DMS114 treated with DMSO at 0.1 percent for 48 hours (cell line): Measurements from ENCODE around the gene PTPN22.
"Not testable (repeated sequence)": the region's sequence is repeated elsewhere in the genome, so short reads cannot be mapped to it uniquely, and the experiment has no call there.

Experiments
- DNase-seq: peaks from one replicate; lab custom pipeline; 2025; ENCODE audit not compliant: unreplicated experiment; lab: John Stamatoyannopoulos, UW

PTPN22 gene

DNA sequence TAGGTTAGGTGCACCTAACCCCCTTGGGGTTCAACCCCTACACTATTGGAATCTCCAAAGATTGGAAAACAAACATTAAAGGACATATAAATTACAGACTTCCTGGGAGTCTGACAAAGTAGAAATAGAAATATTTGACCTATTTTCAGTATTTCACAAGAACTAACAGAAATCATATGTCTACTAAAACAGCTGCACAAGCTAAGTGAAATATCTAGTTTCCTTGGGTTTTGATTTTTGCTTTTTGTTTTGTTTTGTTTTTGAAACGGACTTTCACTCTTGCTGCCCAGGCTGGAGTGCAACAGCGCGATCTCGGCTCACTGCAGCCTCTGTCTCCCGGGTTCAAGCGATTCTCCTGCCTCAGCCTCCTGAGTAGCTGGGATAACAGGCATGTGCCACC, 18.8 kb downstream of the PTPN22 start:
- DNase-seq = not testable (repeated sequence)

DNA sequence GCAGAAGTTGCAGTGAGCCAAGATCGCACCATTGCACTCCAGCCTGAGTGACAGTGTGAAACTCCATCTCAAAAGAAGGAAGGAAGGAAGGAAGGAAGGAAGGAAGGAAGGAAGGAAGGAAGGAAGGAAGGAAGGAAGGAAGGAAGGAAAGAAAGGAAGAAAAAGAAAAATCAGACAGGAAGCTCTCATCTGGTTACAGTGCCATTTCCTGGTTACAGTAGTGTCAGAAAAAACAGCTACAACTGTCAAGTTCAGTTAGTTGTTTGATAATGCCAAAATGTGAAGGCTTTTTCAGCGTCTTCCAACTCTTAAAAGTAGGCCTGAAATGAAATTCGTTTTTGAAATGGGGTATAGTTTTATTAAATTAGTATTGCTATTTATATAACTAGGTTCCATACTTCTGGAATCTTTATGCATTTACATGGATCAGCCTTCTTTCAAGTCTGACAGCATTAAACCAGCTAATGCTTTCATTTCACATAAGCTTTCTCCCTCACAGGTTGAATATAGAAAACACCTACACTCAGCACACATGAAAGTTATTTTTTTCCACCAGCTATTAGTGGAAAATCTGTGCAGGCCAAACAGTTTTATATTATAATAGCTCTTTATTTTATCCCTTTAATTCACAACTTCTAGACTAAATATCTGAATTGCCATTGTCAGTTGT, 21.2 kb downstream of the PTPN22 start:
- DNase-seq = no peak

DNA sequence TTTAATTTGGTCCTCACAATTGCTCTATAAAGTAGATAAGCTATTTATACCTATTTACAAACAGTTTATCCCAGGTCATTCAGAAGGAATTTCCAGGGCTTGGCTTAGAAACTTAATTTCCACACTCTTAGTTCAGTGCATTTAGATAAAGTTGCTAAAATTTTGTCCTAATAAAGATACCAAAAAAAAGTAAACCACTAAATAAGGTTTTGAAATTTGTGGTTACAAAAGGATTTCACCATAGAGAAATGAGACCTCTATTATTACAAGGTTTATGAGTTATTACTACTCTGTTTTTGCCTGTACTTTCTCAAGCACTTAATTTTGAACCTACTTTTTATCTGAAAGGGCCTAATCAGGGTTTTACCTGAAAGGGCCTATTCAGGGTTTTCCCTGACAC, 22.4 kb downstream of the PTPN22 start:
- no peak for DNase-seq

GRCh38 chr1:113846391-113847035, 25.0 kb downstream of the PTPN22 start:
- DNase-seq = no peak

GRCh38 chr1:113836534-113836933, 35.0 kb downstream of the PTPN22 start:
- DNase-seq = no peak

GRCh38 chr1:113835686-113836290, 35.7 kb downstream of the PTPN22 start:
- DNase-seq = peak; percentile 47

DNA sequence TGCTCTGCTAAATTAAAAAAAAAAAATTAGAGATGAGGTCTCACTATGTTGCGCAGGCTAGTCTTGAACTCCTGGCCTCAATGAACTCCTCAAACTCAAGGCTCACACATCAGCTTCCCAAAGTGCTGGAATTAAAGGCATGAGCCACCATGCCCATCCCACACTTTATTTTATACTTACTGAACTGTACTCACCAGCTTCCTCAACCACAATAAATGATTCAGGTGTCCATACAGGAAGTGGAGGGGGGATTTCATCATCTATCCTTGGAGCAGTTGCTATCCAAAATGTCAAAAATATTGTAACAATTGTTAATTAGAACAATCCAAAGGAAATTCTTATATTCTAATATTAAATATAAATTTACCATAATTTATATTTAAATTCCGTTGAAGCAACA, 36.8 kb downstream of the PTPN22 start:
- DNase-seq = no peak

GRCh38 chr1:113830039-113830438, 41.5 kb downstream of the PTPN22 start:
- no peak for DNase-seq

GRCh38 chr1:113821916-113822315, 49.6 kb downstream of the PTPN22 start:
- no peak for DNase-seq

- no peak for DNase-seq
These were observed 52.9 kb downstream of the PTPN22 start for GRCh38 chr1:113818578-113818977.

GRCh38 chr1:113813218-113813617, 58.3 kb downstream of the PTPN22 start:
- DNase-seq = no peak

DNA sequence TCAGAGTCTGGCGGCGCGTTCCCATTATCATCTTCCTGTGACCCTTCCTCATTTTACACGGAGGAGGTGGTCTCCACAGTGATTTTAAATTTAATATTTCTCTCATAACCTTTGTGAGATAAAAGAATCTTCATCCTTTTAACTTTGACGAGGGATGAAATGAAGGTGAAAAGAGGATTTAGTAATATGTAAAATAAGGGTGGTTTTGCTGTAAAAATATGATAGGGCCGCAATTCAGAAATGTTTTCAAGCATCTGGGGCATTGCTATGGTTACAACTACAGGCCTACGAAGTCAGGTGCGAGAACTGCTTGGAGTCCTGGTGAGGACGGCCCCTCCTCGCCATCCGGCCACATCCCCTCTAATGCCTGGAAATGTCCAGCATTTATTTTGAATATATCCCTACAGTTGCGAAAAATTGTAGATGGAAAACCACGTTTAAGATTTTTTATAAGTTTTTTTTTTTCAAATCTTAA, 58.8 kb downstream of the PTPN22 start:
- peak; percentile 54 for DNase-seq

DNA sequence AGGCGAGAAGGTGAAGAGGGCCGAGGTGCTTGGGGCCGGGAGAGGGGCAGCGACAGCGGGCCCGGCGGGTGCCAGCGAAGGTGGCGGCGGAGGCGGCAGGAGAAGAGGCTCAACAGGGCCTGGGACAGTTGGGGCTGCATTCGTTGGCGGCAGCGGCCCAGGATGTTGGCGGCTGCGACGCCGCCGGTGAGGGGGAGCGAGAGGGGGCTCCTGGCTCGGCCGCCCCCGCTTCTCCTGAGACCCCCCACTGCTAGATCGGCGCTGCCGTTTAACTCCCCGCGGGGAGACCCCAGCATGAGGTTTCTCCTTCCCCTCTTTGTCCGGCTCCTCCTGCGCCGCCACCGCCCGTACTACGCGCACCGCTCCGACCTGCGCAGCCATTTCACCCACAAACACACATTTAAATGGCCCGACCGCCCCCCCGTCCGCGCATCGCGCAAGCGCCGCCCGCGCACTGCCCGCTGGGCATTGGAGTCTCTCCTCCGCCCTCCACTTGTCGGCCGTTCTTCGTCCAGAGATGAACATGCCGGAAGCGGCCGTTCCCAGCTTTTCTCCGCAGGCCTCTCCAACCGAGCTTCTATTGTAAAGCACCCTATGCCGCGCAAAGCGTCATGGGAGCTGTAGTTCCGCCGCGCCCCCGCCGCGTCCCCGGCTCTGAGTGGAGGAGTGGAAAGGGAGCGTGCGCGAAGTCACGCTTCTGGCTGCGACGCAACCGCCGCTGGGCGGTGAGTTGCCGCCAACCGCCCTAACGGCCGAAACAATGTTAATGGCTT, 59.4 kb downstream of the PTPN22 start, which contains the start of gene RSBN1:
TSS of gene RSBN1 (minus strand) at position 589 of the 773 bp plus-strand sequence. CDS start at position 525, 64 bp downstream.
- peak; percentile 98 for DNase-seq

DNA sequence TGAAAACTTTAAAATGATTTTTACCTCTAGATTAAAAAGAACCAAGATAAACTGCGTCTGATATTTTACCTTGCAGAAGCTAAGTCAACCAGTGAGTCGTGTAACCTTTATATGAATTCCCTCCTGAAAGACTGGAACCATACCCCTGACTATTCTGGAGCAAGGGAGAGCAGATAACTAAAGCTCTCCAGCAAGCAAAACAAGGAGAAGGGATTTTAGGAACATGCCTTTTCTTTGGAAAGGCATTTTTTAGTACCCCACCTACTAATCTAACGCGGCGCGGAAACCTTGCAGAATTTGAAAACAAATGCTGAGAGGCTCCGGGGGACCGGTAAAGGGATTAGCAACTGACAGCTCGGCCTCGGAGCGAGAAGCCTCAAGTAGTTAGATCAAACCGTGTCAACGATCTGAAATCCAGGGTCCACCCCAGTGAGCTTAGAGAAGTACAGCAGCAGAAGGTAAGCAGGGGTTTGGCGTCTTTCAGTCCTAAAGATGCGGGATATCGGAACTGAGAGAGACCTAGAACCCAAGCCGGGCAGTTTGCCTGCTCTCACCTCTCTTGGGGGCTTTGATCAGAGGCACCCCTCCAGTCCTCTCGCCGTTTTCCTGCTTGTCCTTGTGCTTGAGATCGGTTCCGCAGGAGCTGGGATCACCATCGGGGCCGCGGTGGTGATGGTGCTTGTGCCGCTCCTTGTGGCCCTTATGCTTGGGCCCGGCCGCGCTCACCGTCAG, 60.2 kb downstream of the PTPN22 start:
- peak; percentile 23 for DNase-seq

DNA sequence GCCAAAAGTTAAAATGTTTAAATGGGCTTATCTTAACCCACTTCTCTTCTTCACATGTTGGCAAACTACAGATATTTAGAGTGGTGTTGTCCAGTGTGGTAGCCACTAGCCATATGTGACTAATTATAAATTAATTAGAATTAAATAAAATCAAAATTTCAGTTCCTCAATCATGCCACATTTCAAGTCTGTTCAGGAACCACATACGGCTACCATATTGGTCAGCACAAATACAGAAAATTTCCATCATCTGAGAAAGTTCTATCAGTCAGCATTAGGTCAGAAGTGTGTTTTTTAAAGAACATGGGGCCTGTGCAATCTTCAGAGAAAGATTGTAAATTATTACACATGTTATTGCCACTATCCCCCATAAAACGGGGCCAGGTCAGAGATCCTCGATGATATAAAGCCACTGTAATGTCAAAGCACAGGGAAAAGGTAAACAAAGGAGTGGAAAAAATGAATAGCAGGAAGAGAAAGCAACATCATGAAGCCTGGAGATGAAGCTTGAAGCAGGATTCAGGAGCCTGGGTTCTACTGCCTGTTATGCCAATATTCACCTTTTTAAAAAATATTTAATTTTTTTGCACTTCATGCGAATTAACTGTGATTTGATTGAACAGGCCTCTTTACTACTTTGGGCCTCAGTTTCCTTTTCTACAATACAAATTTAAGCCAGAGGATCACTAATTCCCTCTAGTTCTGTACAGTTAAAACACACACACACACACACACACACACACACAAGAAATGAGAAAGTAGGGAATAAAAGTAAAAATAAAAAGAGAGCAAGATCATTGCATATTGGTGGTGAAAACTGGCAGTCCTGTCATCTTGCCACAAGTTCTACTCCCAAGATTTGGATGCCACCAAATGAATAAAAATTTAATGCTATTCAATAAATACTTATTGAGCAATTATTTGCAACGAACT, 61.6 kb downstream of the PTPN22 start:
- no peak for DNase-seq

DNA sequence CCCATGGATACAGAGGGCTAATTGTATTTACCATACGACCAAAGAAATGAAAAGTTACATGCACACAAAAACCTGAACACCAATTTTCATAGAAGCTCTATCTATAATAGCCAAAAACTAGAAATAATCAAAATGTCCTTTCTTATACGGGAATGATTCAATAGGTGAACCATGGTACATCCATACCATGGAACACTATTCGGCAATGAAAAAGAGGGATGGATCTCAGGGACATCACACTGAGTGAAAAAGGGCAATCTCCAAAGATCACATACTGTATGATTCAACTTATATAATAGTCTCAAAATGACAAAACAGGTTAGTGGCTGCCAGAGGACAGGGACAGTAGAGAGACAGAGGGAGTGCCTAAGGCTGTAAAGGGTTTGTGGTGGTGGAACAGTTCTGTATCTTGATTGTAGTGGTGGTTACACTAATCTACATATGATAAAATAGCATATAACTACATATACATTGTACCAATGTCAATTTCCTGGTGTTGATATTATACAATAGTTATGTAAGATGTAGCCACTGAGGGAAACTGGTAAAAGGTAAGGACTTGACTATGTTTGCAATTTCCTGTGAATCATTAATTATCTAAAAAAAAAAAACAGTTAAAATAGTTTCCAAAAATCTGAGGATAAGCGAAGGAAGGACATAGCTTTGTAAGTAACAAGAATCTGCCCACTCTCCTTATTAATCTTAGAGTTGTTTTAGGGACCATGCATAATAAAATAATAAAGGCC, 62.9 kb downstream of the PTPN22 start:
- no peak for DNase-seq

DNA sequence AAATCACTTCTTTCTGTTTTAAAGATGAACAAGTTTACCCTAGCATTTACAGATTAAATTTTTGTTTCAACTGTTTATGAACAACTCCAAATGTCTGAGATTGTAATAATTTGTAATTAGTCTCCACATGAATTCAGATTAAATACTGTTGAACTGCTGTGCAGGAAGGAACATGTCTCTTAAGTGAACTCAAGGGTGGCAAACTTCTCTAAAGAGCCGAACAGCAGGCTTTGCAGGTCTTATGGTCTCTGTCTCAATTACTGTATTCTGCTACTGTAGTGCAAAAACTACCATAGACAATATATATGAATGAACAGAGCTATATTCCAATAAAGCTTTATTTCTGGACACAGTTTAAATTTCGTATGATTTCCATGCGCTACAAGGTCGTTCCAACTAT, 65.9 kb downstream of the PTPN22 start:
- no peak for DNase-seq

- DNase-seq = no peak
These were observed 66.3 kb downstream of the PTPN22 start for GRCh38 chr1:113805256-113805531.
